GM12892 (cell line): ENCODE measurements around the gene CLDN5.

ENCODE experiments used
- POLR2A ChIP-seq: IDR thresholded peaks from 2 replicates; pipeline ENCODE4 v1.6.1; 2011; ENCODE audit warnings: low read depth, low read length, control low read depth
- POLR2AphosphoS5 ChIP-seq: IDR thresholded peaks from 2 replicates; pipeline ENCODE4 v1.6.1; 2011; ENCODE audit warnings: low read depth, low read length, control low read depth
- TAF1 ChIP-seq: IDR thresholded peaks from 2 replicates; pipeline ENCODE4 v1.6.1; 2011; ENCODE audit warnings: low read depth, mild to moderate bottlenecking, control low read depth, low read length, borderline replicate concordance

- TF ChIP-seq POLR2AphosphoS5: no peak
- TF ChIP-seq POLR2A: no peak
- no peak for TF ChIP-seq TAF1
These were observed 25.4 kb downstream of the CLDN5 start for GRCh38 chr22:19498866-19499190.
